Epithelial cell of proximal tubule (primary cell): ENCODE results near the gene REN. TPM values are rescaled to one million over a fixed set of nuclear protein-coding genes. Genes with fewer than 3 reads are reported as not detected.

Experiments used
- DNase-seq: peaks from one replicate; pipeline ENCODE4 v3.0.0-alpha.2; 2011; ENCODE audit warnings: low read depth
- H3K4me3 ChIP-seq: 2 replicates; pipeline ENCODE4 v1.5.1; 2011; ENCODE audit warnings: low read depth, mild to moderate bottlenecking, low read length
- CTCF ChIP-seq: conservative IDR thresholded peaks from 2 replicates; pipeline ENCODE4 v1.5.1; 2012; ENCODE audit warnings: low read depth, mild to moderate bottlenecking, low read length
- total RNA-seq: library from RNA; depleted of rRNA; stranded (reverse); fragments of >200 nt; gene quantifications from 2 replicates; pipeline ENCODE4 v1.2.3, GENCODE V29; 2015

The REN gene
- total RNA-seq, 1 donor from 2014 or later = 0.12 TPM

- peak; percentile 87 for DNase-seq
These were observed 5.6 kb upstream of the REN start for GRCh38 chr1:204171751-204172178.

GRCh38 chr1:204170494-204171155, 4.5 kb upstream of the REN start:
- no peak for TF ChIP-seq CTCF
- H3K4me3 ChIP-seq = no peak overlapping the region
- DNase-seq = no peak

More at GRCh38 chr1:204171751-204172178, 5.6 kb upstream of the REN start:
- TF ChIP-seq CTCF = no peak
- H3K4me3 ChIP-seq = no peak overlapping the region

- H3K4me3 ChIP-seq = no peak overlapping the region
- TF ChIP-seq CTCF = no peak
- no peak for DNase-seq
These were observed 3.7 kb upstream of the REN start for GRCh38 chr1:204169858-204170257.

GRCh38 chr1:204167730-204168129, 1.6 kb upstream of the REN start:
- TF ChIP-seq CTCF = no peak
- H3K4me3 ChIP-seq = no peak overlapping the region
- DNase-seq = no peak

- DNase-seq = peak; percentile 6
- TF ChIP-seq CTCF = peak; percentile 97
- no peak overlapping the region for H3K4me3 ChIP-seq
These were observed 3.6 kb downstream of the REN start for GRCh38 chr1:204162494-204163074.

GRCh38 chr1:204161609-204162493, 4.3 kb downstream of the REN start:
- TF ChIP-seq CTCF = no peak
- DNase-seq = no peak
- no peak overlapping the region for H3K4me3 ChIP-seq
